ENCODE data around the gene NINJ1.

- TF ChIP-seq POLR2A (IDR thresholded peaks at IDR 0.05; ENCODE audit: control extremely low read depth in 1 of 2, low read depth in 2 of 2, low read length in 2 of 2) (no peak), ATF2 (IDR thresholded peaks at IDR 0.05; ENCODE audit: low read length) (no peak), USF2 (IDR thresholded peaks at IDR 0.05; ENCODE audit: low read length) (no peak), CTCF (IDR thresholded peaks at IDR 0.05; ENCODE audit: control extremely low read depth in 1 of 3, insufficient read depth in 1 of 3, low read depth in 1 of 3, low read length in 3 of 3) (no peak), ZNF274 (IDR thresholded peaks at IDR 0.05; ENCODE audit: borderline replicate concordance, extremely low read depth, low read length) (no peak), MAFK (IDR thresholded peaks at IDR 0.05; ENCODE audit: low read depth, low read length) (no peak), KDM5A (IDR thresholded peaks at IDR 0.05; ENCODE audit: low read length) (no peak), TAF1 (IDR thresholded peaks at IDR 0.05; ENCODE audit: low read depth, low read length) (no peak), EZH2 (IDR thresholded peaks at IDR 0.05; ENCODE audit: low read depth, low read length, severe bottlenecking) (no peak), EP300 (IDR thresholded peaks at IDR 0.05; ENCODE audit: borderline replicate concordance in 1 of 2, low read depth in 2 of 2, low read length in 2 of 2) (no peak), POLR2AphosphoS5 (IDR thresholded peaks at IDR 0.05; ENCODE audit: low read depth, low read length) (no peak), TEAD4 (IDR thresholded peaks at IDR 0.05; ENCODE audit: low read depth, low read length) (no peak)
Observed at GRCh38 chr9:93114984-93115335, 19.1 kb downstream of the NINJ1 start.

Data from H1 (cell line).